ENCODE data around the gene TLX2. TPM values are rescaled to one million over a fixed set of nuclear protein-coding genes. Genes with fewer than 3 reads are reported as not detected.
A peak's percentile ranks its signal among the peaks of the same experiment; 100 is the strongest.

TLX2 gene
- total and polyA plus RNA-seq, 2 of the 13 experiments (the other 11 are each of a cell fraction or from before 2014, with no cell fraction given), result 0.05 to 0.20 TPM

DNA sequence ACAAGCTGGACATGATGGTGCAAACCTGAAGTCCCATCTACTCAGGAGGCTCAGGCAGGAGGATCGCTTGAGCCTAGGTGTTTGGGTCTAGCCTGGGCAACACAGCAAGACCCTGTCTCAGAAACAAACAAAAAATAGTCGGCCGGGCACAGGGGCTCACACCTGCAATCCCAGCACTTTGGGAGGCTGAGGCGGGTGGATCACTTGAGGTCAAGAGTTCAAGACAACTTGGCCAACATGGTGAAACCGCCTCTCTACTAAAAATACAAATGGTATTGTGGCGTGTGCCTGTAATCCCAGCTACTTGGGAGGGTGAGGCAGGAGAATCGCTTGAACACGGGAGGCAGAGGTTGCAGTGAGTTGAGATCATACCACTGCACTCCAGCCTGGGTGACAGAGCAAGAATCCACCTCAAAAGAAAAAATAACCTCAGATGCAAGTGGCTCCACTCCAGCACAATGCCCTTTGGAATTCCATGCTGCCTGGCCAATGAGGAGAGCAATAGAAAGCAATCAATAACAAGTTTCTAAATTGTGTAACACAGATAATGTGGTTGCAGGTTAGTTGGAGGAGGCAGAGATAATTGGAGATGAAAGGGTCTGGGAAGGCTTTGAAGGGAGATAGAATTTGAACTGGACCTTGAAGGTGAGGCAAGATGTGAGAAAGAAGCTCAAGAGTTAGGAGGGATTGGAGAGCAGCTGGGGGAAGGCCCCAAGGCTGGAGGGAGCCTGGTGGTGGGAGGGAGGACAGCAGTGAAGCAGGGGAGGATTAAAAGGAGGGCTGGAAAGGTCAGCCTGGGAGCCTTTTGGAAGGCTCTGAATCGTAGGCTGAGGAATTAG is 25.4 kb upstream of the TLX2 start (continued):
- TF ChIP-seq, protein P1, sequence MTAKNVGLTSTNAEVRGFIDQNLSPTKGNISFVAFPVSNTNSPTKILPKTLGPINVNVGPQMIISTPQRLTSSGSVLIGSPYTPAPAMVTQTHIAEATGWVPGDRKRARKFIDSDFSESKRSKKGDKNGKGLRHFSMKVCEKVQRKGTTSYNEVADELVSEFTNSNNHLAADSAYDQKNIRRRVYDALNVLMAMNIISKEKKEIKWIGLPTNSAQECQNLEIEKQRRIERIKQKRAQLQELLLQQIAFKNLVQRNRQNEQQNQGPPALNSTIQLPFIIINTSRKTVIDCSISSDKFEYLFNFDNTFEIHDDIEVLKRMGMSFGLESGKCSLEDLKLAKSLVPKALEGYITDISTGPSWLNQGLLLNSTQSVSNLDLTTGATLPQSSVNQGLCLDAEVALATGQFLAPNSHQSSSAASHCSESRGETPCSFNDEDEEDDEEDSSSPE (CRISPR knock-in tag; IDR thresholded peaks at IDR 0.05), result peak; percentile 37; the same call in 1 of the 2 replicates
- no peak for TF ChIP-seq GABPA (IDR thresholded peaks at IDR 0.05; ENCODE audit: low read depth, low read length)
- peak; percentile 36 for TF ChIP-seq GABPA (CRISPR knock-in tag; IDR thresholded peaks at IDR 0.05; ENCODE audit: low read depth)
- TF ChIP-seq NAIF1 (CRISPR knock-in tag; IDR thresholded peaks at IDR 0.05; ENCODE audit: borderline replicate concordance), result no peak
- peak; percentile 82; the same call in 1 of the 2 replicates for TF ChIP-seq RXRA (CRISPR knock-in tag; IDR thresholded peaks at IDR 0.05)
- peak; percentile 20; the same call in 1 of the 2 replicates for TF ChIP-seq GATAD1 (CRISPR knock-in tag; IDR thresholded peaks at IDR 0.05)
- no peak for TF ChIP-seq ZNF790 (CRISPR knock-in tag; IDR thresholded peaks at IDR 0.05; ENCODE audit: borderline replicate concordance)
- TF ChIP-seq CCDC6 (CRISPR knock-in tag; IDR thresholded peaks at IDR 0.05), result peak; percentile 51
- no peak for TF ChIP-seq RAD21 (CRISPR knock-in tag; IDR thresholded peaks at IDR 0.05)
- TF ChIP-seq ASH2L (IDR thresholded peaks at IDR 0.05; ENCODE audit: insufficient read length, low read depth, low read length), result peak; percentile 69
- no peak for TF ChIP-seq NONO (IDR thresholded peaks at IDR 0.05)
- TF ChIP-seq NONO (CRISPR knock-in tag; conservative IDR thresholded peaks at IDR 0.05), result peak; percentile 97
- TF ChIP-seq, protein P2, sequence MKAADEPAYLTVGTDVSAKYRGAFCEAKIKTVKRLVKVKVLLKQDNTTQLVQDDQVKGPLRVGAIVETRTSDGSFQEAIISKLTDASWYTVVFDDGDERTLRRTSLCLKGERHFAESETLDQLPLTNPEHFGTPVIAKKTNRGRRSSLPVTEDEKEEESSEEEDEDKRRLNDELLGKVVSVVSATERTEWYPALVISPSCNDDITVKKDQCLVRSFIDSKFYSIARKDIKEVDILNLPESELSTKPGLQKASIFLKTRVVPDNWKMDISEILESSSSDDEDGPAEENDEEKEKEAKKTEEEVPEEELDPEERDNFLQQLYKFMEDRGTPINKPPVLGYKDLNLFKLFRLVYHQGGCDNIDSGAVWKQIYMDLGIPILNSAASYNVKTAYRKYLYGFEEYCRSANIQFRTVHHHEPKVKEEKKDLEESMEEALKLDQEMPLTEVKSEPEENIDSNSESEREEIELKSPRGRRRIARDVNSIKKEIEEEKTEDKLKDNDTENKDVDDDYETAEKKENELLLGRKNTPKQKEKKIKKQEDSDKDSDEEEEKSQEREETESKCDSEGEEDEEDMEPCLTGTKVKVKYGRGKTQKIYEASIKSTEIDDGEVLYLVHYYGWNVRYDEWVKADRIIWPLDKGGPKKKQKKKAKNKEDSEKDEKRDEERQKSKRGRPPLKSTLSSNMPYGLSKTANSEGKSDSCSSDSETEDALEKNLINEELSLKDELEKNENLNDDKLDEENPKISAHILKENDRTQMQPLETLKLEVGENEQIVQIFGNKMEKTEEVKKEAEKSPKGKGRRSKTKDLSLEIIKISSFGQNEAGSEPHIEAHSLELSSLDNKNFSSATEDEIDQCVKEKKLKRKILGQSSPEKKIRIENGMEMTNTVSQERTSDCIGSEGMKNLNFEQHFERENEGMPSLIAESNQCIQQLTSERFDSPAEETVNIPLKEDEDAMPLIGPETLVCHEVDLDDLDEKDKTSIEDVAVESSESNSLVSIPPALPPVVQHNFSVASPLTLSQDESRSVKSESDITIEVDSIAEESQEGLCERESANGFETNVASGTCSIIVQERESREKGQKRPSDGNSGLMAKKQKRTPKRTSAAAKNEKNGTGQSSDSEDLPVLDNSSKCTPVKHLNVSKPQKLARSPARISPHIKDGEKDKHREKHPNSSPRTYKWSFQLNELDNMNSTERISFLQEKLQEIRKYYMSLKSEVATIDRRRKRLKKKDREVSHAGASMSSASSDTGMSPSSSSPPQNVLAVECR (CRISPR knock-in tag; IDR thresholded peaks at IDR 0.05; ENCODE audit: borderline replicate concordance), result peak; percentile 45; the same call in 1 of the 2 replicates
- TF ChIP-seq SALL1 (CRISPR knock-in tag; IDR thresholded peaks at IDR 0.05), result peak; percentile 90
- TF ChIP-seq MYNN (CRISPR knock-in tag; IDR thresholded peaks at IDR 0.05; ENCODE audit: low read depth), result 0 out of 2 replicates have a peak, but pooled peaks have one; percentile 14
- TF ChIP-seq CEBPG (CRISPR knock-in tag; IDR thresholded peaks at IDR 0.05), result peak; percentile 95
- TF ChIP-seq NCOA2 (CRISPR knock-in tag; IDR thresholded peaks at IDR 0.05), result peak; percentile 95
- TF ChIP-seq, protein P3, sequence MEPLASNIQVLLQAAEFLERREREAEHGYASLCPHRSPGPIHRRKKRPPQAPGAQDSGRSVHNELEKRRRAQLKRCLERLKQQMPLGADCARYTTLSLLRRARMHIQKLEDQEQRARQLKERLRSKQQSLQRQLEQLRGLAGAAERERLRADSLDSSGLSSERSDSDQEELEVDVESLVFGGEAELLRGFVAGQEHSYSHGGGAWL (CRISPR knock-in tag; IDR thresholded peaks at IDR 0.05), result no peak
- TF ChIP-seq BRCA1 (CRISPR knock-in tag; IDR thresholded peaks at IDR 0.05), result no peak
- TF ChIP-seq, protein P4, sequence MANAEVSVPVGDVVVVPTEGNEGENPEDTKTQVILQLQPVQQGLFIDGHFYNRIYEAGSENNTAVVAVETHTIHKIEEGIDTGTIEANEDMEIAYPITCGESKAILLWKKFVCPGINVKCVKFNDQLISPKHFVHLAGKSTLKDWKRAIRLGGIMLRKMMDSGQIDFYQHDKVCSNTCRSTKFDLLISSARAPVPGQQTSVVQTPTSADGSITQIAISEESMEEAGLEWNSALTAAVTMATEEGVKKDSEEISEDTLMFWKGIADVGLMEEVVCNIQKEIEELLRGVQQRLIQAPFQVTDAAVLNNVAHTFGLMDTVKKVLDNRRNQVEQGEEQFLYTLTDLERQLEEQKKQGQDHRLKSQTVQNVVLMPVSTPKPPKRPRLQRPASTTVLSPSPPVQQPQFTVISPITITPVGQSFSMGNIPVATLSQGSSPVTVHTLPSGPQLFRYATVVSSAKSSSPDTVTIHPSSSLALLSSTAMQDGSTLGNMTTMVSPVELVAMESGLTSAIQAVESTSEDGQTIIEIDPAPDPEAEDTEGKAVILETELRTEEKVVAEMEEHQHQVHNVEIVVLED (CRISPR knock-in tag; IDR thresholded peaks at IDR 0.05; ENCODE audit: borderline replicate concordance), result peak; percentile 64
- 0 out of 2 replicates have a peak, but pooled peaks have one; percentile 5 for TF ChIP-seq AHR (CRISPR knock-in tag; IDR thresholded peaks at IDR 0.05)
- 0 out of 2 replicates have a peak, but pooled peaks have one; percentile 48 for TF ChIP-seq ZNF839 (CRISPR knock-in tag; IDR thresholded peaks at IDR 0.05; ENCODE audit: borderline replicate concordance)
- peak; percentile 68; the same call in 1 of the 2 replicates for TF ChIP-seq SMYD3 (CRISPR knock-in tag; IDR thresholded peaks at IDR 0.05)

Data from HepG2 (cell line).